IPS DF 19.7 (cell line): Measurements from ENCODE around the gene PPP1R3C.

ENCODE experiments used
- DNase-seq: peaks from one replicate; pipeline ENCODE4 v3.0.0-alpha.2; 2013; ENCODE audit warnings: low read depth, low spot score

PPP1R3C gene

DNA sequence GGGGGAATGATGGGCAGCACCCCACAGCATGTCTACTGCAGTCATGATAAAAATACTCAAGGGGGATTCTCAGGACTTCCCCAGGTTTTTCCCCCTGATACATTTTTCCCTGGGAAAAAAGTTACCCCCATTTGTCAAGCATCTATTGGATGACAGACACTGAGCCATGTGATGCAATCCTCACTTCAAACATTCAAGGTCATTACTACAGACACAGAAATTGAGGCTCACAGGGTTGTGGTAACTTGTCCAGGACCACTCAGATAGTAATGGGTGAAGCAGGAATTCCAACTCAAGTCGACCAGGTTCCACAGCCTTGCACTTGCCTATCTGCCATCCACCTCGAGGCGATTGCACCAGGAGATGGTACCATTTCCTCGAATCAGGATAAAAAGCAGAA lies 31.7 kb downstream of the PPP1R3C start:
- DNase-seq, result no peak

DNA sequence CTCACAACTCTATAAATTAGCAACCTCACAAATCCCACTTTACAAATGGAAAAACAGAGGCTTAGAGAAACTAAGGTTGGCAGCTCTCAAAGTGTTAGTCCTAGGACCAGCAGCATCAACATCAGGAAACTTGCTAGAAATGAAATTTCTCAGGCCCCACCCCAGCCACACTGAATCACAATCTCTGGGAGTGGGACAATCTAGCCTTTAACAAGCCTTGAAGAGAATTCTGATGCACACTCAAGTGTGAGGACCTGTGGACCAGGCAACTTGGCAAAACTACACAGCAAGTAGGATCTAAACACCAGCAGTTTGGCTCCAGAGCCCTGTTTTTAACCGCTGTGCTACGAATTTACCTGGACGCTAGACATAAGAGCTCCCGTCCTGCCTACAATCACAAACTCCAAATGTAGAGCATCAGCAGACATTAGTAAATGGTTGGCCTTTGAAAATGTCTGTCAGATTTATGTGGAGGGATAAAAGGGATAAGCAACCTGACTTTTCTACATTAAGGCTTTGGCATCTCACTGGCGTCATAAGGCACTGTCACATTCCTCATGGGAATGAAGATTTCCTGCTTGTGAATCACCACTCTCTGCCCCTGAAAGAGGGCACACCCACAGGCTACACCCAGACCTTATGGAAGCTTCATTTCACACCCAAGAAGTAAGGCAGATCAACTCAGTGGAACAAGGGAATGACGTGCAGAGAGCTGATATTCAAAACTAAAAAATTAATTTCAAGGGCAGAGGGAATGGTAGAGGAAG lies 34.5 kb downstream of the PPP1R3C start:
- no peak for DNase-seq

DNA sequence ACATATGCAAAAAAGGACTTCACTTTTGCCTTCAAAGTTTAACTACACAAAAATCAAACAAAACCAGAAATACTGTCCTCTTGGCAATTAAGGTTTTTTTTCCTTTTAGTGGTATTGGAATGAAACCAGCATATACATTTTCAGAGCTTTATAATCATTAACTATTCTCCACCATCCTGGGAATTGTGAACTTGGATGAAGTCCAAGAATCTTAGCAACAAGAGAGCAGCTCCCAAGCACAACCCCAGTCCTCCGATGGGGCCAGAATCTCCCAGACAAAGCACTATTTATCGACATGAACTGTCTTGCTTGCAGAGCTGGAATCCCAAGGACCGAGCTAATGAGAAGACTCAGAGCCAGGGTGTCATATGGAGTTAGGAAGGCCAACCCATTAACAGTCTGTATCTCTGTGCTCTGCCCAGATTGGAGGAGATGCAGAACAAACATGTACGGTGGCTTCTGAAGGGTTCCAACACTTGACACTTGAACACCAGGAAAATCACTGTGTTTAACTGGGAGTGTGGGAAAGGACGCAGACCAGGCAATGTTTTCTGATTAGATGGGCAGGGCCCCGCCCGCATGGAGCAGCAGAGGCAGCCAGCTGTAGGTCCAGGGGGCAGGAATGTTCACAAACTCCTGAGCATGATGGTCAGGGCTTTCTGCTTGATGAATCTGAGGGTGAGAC lies 35.5 kb downstream of the PPP1R3C start:
- no peak for DNase-seq

DNA sequence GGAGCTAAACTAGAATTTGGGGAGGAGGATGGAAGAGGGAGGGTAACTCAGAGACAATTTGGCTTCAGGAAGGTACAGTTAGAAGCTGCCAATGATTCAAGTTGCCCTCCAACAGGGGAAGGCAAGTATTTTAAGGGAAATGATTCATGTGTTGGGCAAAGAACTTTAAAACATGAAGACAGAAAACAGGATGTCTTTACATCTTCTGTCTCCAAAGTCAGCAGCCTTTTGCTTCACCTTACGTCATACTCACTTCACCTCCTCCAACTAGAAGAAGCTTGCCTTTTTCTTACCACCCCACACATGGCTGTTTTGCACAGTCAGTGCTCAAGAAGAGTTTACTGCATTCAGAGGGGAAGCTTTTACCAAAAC lies 36.1 kb downstream of the PPP1R3C start:
- DNase-seq, result no peak

DNA sequence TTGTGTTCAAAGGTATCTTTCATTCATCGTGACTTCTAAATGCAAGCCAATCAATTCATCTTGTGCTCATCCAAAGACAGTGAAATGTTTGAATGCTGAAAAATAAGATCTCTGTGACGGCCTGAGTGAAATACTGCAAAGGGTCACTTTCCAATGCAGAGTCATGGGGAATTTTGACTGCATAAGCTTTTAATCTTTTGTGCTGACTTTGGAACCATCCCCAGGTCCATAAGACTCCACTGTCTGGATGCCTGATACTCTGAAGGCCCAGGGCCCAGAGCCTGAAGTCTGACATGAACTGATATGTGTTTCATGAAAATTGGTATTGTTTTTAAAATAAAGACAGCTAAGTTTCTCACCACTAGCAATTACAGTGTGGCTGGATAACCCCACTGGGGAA lies 39.0 kb downstream of the PPP1R3C start:
- no peak for DNase-seq

DNA sequence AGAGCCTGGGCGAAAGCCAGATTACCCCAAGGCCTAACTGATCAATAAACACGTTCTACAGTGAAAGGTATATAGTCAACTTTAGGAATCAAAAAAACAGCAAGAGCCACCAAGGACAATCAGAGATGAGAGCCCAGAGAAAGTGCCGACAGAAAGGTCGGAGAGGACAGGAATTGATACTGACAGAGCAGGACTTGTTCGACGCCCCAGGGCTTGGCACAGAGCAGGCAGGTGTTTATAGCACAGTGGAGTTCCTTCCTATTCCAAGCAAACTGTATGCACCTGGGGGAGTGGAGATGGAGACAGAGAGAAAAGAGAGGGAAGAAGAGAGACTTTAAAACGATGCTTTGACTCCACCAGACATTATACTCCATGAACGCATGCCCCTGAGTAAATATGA lies 39.5 kb downstream of the PPP1R3C start:
- no peak for DNase-seq

DNA sequence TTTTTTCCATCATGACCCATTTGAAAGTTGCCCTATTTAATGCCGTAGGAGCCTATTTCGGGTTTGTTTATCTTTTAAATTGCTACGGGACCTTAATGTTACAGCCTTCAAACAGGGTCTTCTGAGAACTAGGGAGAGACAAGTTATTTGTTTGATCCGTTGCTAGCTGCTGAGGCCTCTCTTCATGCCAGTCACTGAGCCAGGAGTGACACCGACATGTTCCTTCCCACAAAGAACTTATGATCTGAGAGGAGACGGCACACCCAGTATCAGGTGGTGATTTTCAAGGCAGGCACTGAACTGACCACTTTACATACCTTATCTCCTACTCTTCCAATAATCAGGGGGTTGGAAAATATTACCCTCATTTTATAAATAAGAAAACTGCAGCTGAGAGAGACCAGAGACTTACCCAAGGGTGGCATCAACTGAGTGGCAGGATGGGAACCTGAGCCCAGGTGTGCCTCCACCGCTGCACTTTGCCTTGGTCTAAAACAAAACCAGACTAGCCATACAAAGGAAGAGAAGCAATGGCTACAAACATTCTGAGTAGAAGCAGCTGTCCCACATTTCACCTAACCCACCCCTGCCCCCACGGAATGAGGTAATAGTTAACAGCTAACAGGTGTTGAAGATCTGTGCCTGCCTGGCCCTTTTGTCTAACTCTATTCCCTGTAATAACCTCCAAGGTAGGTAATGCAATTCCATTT lies 40.5 kb downstream of the PPP1R3C start:
- no peak for DNase-seq

DNA sequence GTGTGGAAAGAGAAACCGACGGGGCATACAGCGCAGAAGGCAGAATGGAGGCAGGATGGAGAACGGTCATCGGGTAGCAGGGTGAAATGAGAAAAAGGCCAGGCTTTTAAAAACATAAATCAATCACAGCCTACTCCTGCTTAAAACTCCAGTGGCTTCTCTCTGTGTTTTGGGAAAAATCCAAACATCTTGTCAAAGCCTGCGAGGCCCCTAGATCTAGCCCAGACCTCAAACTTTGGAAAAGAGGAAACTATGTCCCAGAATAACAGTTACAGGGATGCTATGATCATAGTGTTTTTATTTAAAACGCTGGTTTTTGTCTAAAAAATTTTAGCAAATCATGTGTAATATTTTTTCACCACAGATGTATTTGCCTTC lies 41.1 kb downstream of the PPP1R3C start:
- no peak for DNase-seq

DNA sequence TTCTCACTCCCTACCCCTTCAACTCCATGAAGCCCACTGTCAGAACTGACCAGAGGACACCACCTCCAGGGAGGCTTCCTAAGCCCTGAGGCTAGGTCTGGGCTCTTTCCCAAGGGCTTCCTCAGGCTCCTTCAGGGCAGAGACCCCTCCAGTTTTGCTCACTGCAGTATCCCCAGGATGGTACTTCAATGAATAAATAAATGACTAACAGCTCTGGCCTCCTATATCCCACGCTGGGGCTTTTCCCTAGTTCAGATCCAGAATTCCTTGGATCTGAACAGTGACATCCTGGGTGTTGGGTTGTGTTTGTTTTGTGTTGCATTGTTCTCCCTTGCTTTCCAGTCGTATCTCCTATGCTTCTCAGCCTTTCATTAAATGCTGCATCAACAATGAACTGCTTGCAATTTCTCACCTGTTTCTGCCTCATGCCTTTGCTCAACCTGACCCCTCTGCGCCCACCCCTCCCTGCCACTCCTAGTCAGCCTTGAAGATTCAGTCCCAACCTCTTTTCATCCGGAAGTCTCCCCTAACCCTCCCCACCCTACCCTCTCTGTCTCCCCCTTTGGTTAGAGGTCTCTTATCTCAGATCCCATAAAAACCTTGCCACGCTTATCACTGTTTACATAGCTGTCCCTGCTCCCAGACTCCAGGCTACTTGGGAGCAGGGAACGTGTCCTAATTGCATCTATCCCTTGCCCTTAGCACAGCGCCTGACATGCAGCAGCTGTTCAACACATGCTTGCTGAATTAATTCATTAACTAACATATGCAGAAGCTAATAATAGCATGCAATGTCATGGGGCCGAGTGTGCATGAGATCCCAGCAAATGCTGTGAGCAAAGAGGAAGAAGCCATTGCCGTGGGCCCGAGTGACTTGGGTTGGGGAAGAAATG lies 41.7 kb downstream of the PPP1R3C start:
- DNase-seq, result no peak

DNA sequence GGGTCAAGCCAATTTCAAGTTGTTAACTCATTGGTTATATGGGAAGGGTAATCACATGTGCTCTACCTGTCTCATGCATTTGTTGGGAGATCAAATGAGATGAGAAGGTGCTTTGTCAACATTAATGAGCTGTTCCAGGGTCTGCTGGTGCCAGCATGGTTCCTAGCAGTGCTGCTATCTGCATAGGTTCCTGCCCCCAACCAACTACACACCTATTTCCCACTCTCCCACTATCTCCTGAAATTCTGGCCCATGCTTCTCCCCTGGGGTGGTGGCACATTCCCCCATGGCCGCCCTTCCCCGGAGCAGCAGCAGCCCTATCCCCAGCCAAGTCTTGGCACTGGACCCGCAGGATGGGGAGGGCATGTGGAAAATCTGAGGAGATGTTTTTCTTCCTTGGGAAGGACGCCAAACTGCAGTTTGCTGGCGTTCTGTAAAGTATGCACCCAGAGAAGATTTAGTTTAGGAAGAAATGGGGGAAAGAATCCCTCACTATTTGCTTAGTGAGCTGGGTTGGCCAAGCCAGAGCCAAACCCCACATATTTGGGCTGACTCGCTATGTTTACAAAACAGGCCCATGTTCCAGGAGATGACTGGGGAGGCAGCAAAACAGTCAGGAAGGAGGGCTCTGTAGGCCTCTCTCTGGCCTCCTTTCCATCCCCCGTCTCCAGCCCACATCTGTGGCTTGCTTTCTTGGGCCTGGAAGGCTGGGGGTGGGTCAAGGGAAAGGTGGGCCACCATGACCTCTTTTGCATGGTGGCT lies 42.5 kb downstream of the PPP1R3C start:
- DNase-seq, result no peak

DNA sequence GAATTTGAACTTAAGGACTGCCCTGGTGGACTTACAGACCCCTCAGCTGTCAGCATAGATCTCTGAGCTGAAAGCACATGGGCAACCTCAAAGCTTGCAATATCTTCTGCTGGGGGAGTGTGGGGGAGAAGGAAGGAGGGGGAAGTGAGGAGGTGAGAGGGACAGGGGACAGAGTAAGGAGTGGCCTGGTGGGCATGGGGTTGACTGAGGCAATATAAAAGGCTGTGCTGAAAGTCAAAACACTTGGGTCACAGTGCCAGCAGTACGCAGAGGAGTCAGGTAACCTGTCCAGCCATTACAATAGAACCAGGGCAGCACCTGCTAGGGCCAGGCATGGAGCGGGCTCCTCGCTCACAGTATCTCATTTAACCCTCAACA lies 43.2 kb downstream of the PPP1R3C start:
- DNase-seq, result no peak

DNA sequence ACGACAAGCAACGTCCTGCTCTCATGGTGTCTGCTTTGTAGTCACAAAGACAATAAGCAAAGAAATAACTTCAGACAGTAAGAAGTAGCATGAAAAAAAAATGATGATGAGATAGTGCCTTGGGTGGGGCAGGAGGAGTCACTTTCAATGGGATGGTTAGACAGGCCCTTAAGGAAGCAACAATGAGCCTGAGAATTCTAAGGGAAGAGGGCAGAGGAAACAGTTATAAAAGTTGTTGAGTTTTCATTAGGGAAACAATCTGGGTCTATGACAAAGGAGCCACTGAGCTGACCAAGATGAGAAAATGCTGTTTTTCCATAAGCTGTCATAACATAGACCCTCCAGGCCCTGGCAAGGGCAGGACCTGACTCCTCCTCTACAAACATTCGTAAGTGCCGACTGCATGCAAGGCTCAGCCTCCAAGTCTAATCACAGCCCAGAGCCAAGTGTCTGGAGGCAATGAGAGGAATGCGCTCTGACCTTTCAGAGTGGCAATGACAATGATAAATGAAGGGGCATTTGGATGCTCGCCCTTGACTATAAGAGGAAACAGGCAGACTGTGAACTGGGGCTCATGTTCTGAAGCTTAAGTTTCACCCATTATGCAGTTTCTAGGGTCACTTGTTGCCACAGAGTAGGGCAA lies 43.7 kb downstream of the PPP1R3C start:
- no peak for DNase-seq

DNA sequence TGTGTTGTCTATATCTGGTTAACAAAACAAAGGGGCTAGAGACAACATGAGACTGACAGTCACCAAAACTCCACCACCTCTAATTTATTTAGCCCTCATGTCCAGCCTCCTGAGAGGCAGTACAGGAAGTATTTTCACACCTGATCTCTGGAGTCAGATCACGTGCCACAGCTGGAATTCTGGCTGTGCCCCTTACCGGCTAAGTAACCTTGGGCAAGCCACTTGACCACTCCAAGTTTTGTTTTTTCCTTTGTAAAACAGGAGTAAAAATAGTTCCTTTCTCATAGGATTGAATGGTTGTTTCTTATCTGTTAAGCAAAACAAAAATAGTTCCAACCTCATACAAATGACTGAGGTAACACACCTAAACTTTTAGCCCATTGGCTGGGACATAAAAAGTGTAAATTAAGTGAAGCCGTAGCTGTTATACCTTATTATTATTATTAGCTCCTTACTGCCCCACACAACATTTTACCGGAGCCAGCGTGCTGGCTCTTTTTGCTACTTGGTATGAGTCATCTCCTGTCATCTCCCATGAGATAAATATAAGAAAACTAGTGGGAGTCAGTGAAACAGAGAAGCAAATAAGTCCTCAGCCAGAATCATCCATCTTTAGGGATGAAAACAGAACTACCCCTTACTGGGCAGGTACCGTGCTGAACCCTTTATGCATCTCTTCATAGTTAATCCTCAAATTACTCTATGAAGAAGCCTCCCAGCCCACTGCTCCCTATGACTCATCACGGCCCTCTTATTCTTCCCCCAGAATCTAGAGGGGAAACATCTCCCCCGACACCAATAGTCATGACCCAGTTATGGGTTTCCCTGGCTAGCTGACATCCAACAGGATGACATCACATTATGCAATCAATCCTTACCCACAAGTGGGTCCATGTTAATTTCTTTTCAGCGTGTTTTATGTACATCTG lies 44.9 kb downstream of the PPP1R3C start:
- DNase-seq, result no peak

DNA sequence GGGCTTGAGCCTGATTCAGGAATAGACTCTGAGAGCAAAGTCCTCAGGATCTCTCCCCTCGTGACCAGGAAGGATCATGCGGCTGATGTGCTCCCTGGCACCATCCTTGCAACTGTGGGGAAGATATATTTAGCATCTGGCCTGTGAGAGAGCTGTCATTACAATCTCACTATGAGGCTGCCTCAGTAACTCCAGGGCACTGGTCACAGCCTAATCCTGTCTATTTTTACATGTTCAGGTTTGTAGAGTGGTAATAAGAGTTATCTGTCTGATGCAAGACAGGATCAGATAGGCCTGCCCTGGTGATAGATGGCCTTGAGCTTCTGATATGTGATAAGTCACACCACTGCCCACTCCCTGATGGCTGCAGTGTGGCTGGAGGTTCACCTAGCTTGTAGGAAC lies 50.7 kb downstream of the PPP1R3C start:
- DNase-seq, result no peak

DNA sequence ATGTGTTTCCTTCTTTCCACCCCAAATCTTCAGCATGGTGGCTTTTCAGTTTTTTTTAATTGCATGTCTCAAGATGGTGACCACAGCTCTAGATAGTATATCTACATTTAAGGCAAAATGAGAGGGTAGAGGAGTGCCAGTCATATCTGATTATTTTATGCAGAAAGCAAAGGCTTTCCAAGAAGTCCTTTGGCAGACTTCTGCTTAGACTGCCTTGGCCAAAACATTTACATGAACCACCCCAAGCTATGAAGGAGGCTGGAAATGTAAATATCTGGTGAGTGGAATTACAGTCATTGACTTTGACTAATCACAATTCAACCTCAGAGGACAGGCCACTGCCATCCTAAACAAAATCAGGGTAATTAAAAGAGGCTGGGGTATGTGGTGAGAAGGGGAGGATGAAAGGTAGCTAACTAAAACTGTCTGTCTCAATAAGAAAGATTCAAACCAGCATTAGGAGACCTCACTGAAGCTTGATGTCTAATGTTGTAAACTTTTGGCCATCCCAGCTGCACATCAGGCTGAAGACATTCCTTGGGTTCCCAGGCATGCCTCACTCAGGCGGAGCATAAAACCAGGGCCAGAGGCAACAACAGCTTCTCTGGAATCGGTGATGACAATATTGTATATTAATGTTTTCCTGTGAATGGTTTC lies 53.4 kb downstream of the PPP1R3C start:
- DNase-seq, result no peak
